Activated CD4-positive, CD25-positive, alpha-beta regulatory T cell treated with anti-CD3 and anti-CD28 coated beads, Interleukin-2, amount 50 U/mL, for 16 hours (primary cell): ENCODE measurements around the gene PLP1.

Experiments used
- DNase-seq: peaks from one replicate; pipeline ENCODE4 v3.0.0-alpha.2; 2020; ENCODE audit warnings: low read depth, low spot score

PLP1 gene

DNA sequence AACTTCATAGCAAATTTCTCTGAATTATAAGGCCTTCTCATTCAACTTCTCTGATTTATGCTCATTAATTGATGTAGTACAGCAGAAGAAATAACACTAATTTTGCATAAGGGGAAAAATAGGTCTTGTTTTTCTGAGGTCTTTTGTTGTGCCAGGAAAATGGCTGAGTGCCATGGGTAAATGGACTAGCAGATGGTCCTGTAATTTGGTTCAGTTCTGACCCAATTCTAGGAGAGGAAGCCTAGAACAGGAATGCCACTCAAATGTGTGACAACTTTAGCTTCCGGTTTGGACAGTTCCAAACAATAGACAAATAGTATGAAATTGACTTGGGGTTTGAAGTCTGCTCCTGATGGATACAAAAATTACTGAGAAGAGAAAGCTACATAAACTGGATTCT lies 49.2 kb downstream of the PLP1 start:
- no peak for DNase-seq

DNA sequence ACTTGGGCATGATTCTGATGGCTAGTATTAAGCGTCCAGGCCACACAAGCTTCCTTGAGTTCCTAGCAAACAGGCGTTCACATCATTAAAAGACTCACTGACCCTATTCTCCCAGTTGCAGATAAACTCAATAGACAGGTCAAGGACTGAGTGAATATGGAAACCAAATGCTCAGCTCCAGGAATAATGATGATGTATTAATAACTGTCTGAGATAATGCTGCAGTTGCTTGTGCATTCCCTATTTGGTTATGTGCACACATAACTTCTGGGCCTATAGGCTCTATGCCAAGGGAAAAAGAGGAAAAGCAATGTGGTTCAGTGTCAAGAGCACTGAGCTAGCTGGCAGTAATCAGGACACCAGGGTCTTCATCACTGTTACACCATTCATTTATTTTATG lies 51.9 kb downstream of the PLP1 start:
- DNase-seq: no peak

- DNase-seq: no peak
These were observed 54.2 kb downstream of the PLP1 start for GRCh38 chrX:103830848-103831247.

DNA sequence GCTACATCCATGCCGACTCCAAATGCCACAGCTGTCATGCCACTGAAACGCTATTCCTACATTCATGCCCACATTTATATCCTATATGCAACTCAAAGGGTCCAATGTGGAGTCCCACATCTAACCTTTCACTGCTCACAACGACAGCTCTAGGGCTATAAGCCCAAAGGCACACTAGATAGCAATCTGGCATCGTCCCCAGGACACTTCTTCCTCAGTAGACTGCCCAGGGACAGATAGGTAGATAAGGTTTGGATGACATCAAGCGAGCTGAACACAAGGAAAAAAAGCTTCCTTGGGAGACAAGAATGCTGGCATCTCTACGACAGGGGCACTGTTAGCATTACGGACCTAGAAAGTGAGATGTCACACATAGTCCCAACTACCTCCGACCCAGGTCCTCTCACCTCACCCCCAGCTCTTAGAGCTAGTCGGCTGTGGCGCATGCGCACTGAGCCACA lies 54.7 kb downstream of the PLP1 start:
- DNase-seq: no peak

DNA sequence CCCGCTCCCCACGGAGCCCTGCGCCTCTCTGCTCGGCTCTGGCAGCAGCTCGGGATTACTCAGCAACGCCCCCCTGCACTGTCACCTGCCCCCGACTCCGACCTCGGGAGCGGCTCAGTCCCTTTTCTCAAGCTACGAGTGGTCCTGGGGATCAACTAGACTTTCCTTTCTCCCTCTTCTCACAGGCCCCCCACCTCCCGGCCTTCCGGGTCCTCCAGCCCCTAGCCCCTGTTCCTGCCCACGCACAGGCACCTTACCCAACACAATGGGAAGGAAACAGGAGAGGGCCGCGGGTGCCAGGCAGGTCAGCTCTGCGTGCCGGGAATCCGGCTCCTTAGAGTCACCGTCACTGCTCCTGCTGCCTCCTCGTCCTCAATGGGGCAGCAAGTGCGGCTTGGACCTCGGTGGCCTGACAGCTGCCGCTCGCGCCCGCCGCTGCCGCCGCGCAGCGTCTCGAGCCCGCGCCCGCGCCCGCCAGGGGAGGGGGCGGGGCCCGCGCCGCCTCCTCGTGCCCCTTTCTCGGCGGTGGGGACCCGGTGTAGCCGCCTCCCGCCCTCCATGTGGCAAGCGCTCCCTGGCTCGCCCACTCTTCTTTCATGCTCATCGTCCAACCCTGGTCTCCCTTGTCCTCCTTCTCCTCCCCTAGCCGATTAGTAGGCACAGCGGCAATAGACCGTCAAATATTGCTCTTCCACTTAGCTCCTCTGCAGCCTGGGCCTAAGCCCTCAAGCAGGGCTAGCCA lies 55.3 kb downstream of the PLP1 start, which contains the start of gene RAB9B:
Gene RAB9B (minus strand): TSS at position 455 of the 742 bp plus-strand sequence. CDS start 6,473 bp downstream, outside the sequence.
- peak; percentile 12 for DNase-seq

DNA sequence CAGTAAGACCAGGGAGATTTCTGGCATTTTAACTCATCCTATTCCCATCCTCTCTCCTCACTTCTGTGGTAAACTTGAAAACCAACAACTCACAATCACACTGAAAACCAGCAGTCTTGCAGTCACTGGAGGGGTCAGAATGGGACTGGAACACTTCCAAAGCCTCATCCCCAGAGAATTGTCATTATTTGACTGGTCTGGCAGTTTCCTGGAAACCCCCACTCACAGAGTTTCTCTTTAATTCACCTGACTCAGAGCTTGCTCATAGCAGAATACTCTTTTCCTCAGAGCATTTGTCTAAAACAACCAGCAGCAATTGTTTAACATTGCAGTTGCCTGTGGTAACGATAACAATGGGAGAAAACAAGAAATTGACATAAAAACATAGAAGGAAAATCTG lies 62.8 kb downstream of the PLP1 start:
- no peak for DNase-seq
